RWPE2 (cell line): ENCODE measurements around the gene RILPL1.

Experiments
- ATAC-seq: fragments of 200-7000 bp; cut with Tn5 transposase; 3 replicates; pipeline ENCODE4 v1.9.1; 2021; ENCODE audit warnings: low read depth
- DNase-seq: peaks from one replicate; pipeline ENCODE4 v3.0.0-alpha.2; 2020; ENCODE audit warnings: low spot score
- H3K27ac ChIP-seq: fragments of 450-650 bp; 2 replicates; pipeline ENCODE4 v1.5.1; 2017; ENCODE audit warnings: mild to moderate bottlenecking; ENCODE audit not compliant: poor library complexity, severe bottlenecking
- H3K27me3 ChIP-seq: fragments of 250-450 bp; sonication (Bioruptor Pico); 2 replicates; pipeline ENCODE4 v1.5.1; 2021; ENCODE audit warnings: mild to moderate bottlenecking, moderate library complexity; ENCODE audit not compliant: insufficient read depth, poor library complexity, severe bottlenecking
- H3K36me3 ChIP-seq: fragments of 250-450 bp; sonication (Bioruptor Pico); 2 replicates; pipeline ENCODE4 v1.5.1; 2020; ENCODE audit warnings: low read depth, mild to moderate bottlenecking, moderate library complexity
- H3K4me1 ChIP-seq: fragments of 250-450 bp; sonication (Bioruptor Pico); 2 replicates; pipeline ENCODE4 v1.5.1; 2021; ENCODE audit warnings: mild to moderate bottlenecking, moderate library complexity; ENCODE audit not compliant: insufficient read depth, poor library complexity, severe bottlenecking
- H3K4me3 ChIP-seq: fragments of 250-450 bp; sonication (Bioruptor Pico); 2 replicates; pipeline ENCODE4 v1.5.1; 2021; ENCODE audit warnings: mild to moderate bottlenecking, moderate library complexity; ENCODE audit not compliant: severe bottlenecking
- H3K9me3 ChIP-seq: fragments of 250-450 bp; sonication (Bioruptor Pico); 2 replicates; pipeline ENCODE4 v1.5.1; 2021; ENCODE audit warnings: mild to moderate bottlenecking, moderate library complexity; ENCODE audit not compliant: severe bottlenecking
- TF ChIP-seq, protein P1 (sequence below): fragments of 450-650 bp; IDR thresholded peaks from one replicate; pipeline ENCODE4 v1.5.1; 2017; ENCODE audit warnings: mild to moderate bottlenecking, moderate library complexity; ENCODE audit not compliant: poor library complexity, severe bottlenecking

RILPL1 gene

DNA sequence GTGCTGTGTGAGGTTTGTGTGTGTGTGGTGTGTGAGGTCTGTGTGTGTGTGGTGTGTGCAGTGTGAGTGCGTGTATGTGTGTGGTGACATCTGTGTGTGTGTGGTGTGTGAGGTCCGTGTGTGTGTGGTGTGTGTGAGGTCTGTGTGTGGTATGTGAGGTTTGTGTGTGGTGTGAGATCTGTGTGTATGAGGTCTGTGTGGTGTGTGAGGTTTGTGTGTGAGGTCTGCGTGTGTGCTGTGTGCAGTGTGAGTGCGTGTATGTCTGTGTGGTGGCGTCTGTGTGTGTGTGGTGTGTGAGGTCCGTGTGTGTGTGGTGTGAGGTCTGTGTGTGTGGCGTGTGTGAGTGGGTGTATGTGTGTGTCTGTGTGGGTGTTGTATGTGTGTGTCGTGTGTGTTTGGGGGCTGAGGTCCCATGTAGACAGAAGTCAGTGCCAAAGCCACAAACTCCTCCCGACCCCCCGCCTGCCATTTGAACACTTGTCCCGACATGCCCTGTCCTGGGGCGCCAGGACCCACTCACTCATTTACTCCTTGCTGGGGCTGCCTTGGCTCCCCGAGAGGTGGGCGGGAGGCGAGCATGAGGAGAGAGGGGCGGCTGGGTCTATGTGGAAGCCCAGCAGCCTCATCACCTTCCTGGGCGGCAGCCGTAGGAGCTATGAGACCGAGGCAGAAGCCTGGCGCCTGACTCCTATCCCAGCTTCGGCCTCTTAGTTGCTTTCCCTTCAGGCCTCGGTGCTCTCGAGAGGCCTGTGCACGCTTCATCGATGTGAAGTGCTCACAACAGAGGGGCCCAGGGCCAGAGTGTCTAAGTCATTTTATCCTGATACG lies 20.5 kb downstream of the RILPL1 start:
- TF ChIP-seq, protein P1, sequence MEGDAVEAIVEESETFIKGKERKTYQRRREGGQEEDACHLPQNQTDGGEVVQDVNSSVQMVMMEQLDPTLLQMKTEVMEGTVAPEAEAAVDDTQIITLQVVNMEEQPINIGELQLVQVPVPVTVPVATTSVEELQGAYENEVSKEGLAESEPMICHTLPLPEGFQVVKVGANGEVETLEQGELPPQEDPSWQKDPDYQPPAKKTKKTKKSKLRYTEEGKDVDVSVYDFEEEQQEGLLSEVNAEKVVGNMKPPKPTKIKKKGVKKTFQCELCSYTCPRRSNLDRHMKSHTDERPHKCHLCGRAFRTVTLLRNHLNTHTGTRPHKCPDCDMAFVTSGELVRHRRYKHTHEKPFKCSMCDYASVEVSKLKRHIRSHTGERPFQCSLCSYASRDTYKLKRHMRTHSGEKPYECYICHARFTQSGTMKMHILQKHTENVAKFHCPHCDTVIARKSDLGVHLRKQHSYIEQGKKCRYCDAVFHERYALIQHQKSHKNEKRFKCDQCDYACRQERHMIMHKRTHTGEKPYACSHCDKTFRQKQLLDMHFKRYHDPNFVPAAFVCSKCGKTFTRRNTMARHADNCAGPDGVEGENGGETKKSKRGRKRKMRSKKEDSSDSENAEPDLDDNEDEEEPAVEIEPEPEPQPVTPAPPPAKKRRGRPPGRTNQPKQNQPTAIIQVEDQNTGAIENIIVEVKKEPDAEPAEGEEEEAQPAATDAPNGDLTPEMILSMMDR, result no peak
- Histone ChIP-seq H3K27me3 (no peaks in the 10 kb centered on the region), H3K27ac (peak overlapping the region; percentile 15), H3K36me3 (peaks cover 25% of the 10 kb centered on the region), H3K4me1 (peaks cover 9% of the 10 kb centered on the region), H3K9me3 (no peaks in the 10 kb centered on the region), H3K4me3 (no peak overlapping the region)
- DNase-seq (no peak), ATAC-seq (peak; percentile 53; the same call in 2 of the 3 replicates)

DNA sequence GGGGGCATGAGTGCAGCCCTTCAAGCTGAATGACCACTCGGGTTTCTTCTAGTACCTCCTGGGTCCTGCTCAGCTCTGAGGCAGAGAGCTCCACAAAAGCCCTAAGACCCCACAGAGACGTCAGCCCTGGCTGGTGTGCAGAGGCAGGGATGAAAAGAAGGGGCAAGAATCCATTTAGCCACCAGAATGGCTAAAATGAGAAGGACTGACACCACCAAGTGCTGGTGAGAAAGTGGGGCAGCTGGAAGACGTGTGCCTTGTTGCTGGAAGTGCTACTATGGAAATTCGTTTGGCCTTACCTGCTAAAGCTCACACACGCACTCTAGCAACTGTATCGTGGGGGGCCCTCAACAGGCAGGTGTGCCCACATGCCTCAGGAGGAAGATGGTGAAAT lies 26.7 kb downstream of the RILPL1 start:
- Histone ChIP-seq H3K27me3 (no peaks in the 10 kb centered on the region), H3K9me3 (no peaks in the 10 kb centered on the region), H3K27ac (no peak overlapping the region), H3K4me1 (peaks cover 9% of the 10 kb centered on the region), H3K36me3 (peaks cover 11% of the 10 kb centered on the region), H3K4me3 (no peak overlapping the region)
- ATAC-seq (no peak), DNase-seq (no peak)
- TF ChIP-seq, protein P1, result no peak

DNA sequence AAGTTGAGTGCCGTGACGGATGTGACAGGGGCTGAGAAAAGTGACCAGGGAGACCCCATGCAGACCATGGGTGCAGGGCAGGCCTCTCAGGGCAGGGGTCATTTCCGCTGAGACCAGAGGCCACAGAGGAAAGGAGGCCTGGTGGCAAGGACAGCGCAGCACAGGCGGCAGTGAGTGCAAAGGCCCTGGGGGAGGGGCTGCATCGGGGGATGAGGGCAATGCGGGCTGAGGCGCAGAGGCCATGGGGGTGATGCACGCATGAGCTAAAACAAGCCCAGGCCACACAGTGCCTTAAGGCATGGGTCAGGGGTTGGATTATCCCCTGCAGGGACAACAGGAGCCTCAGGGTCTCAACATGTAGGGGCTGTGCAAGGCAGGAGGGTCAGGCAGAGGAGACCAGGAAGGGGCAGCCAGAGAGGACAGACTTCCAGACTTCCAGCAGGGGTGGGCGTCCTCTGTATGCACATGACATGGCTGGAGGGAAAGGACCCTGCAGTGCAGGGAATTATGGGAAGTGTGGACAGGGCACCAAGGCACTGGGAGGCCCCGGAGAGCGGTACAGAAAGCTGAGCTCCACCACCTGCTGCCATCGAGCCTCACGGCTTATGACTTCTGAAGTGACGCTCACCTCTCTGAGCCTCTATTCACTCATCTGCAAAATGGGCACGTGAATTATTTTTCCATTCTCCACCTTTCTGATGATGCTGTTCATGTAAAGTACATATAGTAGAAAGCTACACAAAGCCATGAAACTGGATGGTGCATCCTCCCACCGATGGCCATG lies 27.3 kb downstream of the RILPL1 start:
- ATAC-seq (no peak), DNase-seq (no peak)
- Histone ChIP-seq H3K36me3 (peaks cover 11% of the 10 kb centered on the region), H3K27ac (no peak overlapping the region), H3K4me3 (no peak overlapping the region), H3K9me3 (no peaks in the 10 kb centered on the region), H3K4me1 (peaks cover 9% of the 10 kb centered on the region), H3K27me3 (no peaks in the 10 kb centered on the region)
- TF ChIP-seq, protein P1, result no peak

DNA sequence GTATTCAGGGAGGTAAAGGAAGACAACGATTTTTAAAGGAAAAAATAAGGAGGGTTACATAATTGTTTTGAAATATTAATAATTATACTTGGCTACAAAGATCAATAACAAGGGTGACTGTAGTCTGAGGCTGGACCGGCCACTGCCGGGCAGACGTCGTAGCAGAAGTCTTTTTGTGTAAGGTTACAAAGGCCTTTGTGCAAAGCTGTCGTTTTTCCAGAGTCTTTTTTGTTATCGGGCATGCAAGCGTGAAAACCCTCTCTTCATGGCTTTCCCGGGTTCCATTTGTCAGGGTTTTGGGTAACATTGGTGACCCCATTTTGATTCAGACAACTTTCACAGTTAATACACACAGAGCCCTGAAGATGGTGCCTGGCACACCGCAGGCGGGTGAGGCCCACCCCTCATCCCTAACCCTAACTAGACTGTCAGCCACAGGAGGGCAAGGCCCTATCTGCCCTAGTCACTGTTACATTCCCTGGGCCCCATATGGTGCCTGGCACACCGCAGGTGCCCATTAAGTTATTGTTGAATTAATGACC lies 31.3 kb downstream of the RILPL1 start:
- no peak overlapping the region for H3K4me3 ChIP-seq
- ATAC-seq (no peak), DNase-seq (no peak)
- no peaks in the 10 kb centered on the region for H3K27me3 ChIP-seq
- H3K36me3 ChIP-seq, result peaks cover 18% of the 10 kb centered on the region
- TF ChIP-seq, protein P1, result no peak
- H3K9me3 ChIP-seq, result no peaks in the 10 kb centered on the region
- no peak overlapping the region for H3K27ac ChIP-seq
- no peaks in the 10 kb centered on the region for H3K4me1 ChIP-seq
